Measurements from ENCODE around the gene DUSP22.

DUSP22 gene

GRCh38 chr6:326896-327537, 34.7 kb downstream of the DUSP22 start:
- Histone ChIP-seq H3K4me1 (ENCODE audit: low read length) (peaks cover 71% of the 10 kb centered on the region), H3K4me2 (ENCODE audit: low read length) (peak overlapping the region; percentile 85), H3K27ac (ENCODE audit: low read length) (peak overlapping the region; percentile 59; the same call in 1 of the 2 replicates), H3K27me3 (ENCODE audit: low read depth, low read length) (peaks cover 24% of the 10 kb centered on the region), H4K20me1 (ENCODE audit: insufficient read depth, low read length) (peaks cover 90% of the 10 kb centered on the region), H3K9me3 (ENCODE audit: insufficient read depth, low read length) (no peaks in the 10 kb centered on the region), H2AFZ (ENCODE audit: low read depth, low read length) (no peak overlapping the region), H3K36me3 (replicated peaks; ENCODE audit: low read depth, low read length) (peaks cover 47% of the 10 kb centered on the region), H3K79me2 (ENCODE audit: low read length) (peaks cover 69% of the 10 kb centered on the region), H3K9ac (ENCODE audit: low read length) (peak overlapping the region; percentile 40; the same call in 1 of the 2 replicates), H3K4me3 (ENCODE audit: low read length) (peak overlapping the region; percentile 32)
- TF ChIP-seq CTCF (IDR thresholded peaks at IDR 0.05; ENCODE audit: low read depth, low read length) (no peak), EZH2phosphoT487 (IDR thresholded peaks at IDR 0.05; ENCODE audit: low read depth) (no peak)

GRCh38 chr6:327538-328116, 35.3 kb downstream of the DUSP22 start:
- Histone ChIP-seq H3K27me3 (ENCODE audit: low read depth, low read length) (peaks cover 18% of the 10 kb centered on the region), H3K27ac (ENCODE audit: low read length) (peak overlapping the region; percentile 59), H3K4me1 (ENCODE audit: low read length) (peaks cover 71% of the 10 kb centered on the region), H4K20me1 (ENCODE audit: insufficient read depth, low read length) (peaks cover 90% of the 10 kb centered on the region), H3K4me3 (ENCODE audit: low read length) (peak overlapping the region; percentile 32), H3K36me3 (replicated peaks; ENCODE audit: low read depth, low read length) (peaks cover 49% of the 10 kb centered on the region), H2AFZ (ENCODE audit: low read depth, low read length) (no peak overlapping the region), H3K79me2 (ENCODE audit: low read length) (peaks cover 69% of the 10 kb centered on the region), H3K4me2 (ENCODE audit: low read length) (peak overlapping the region; percentile 85), H3K9ac (ENCODE audit: low read length) (peak overlapping the region; percentile 40; the same call in 1 of the 2 replicates), H3K9me3 (ENCODE audit: insufficient read depth, low read length) (no peaks in the 10 kb centered on the region)
- TF ChIP-seq EZH2phosphoT487 (IDR thresholded peaks at IDR 0.05; ENCODE audit: low read depth) = no peak
- no peak for TF ChIP-seq CTCF (IDR thresholded peaks at IDR 0.05; ENCODE audit: low read depth, low read length)

GRCh38 chr6:328136-328670, 35.9 kb downstream of the DUSP22 start:
- Histone ChIP-seq H3K4me2 (ENCODE audit: low read length) (peak overlapping the region; percentile 85), H3K9ac (ENCODE audit: low read length) (peak overlapping the region; percentile 40; the same call in 1 of the 2 replicates)

More at GRCh38 chr6:328136-328670, 35.9 kb downstream of the DUSP22 start:
- Histone ChIP-seq H4K20me1 (ENCODE audit: insufficient read depth, low read length) (peaks cover 90% of the 10 kb centered on the region), H3K36me3 (replicated peaks; ENCODE audit: low read depth, low read length) (peaks cover 54% of the 10 kb centered on the region), H3K4me1 (ENCODE audit: low read length) (peaks cover 71% of the 10 kb centered on the region), H3K4me3 (ENCODE audit: low read length) (peak overlapping the region; percentile 32), H3K9me3 (ENCODE audit: insufficient read depth, low read length) (no peaks in the 10 kb centered on the region), H3K79me2 (ENCODE audit: low read length) (peaks cover 69% of the 10 kb centered on the region), H3K27ac (ENCODE audit: low read length) (peak overlapping the region; percentile 59), H2AFZ (ENCODE audit: low read depth, low read length) (no peak overlapping the region), H3K27me3 (ENCODE audit: low read depth, low read length) (peaks cover 13% of the 10 kb centered on the region)
- TF ChIP-seq CTCF (IDR thresholded peaks at IDR 0.05; ENCODE audit: low read depth, low read length) (no peak), EZH2phosphoT487 (IDR thresholded peaks at IDR 0.05; ENCODE audit: low read depth) (0 out of 2 replicates have a peak, but pooled peaks have one; percentile 65)
